ENCODE data around the gene FRAT1.
"Not testable (repeated sequence)": the region's sequence is repeated elsewhere in the genome, so short reads cannot be mapped to it uniquely, and the experiment has no call there.

FRAT1 gene

GRCh38 chr10:97336446-97336845 lies 17.4 kb downstream of the FRAT1 start:
- DNase-seq, result no peak

DNA sequence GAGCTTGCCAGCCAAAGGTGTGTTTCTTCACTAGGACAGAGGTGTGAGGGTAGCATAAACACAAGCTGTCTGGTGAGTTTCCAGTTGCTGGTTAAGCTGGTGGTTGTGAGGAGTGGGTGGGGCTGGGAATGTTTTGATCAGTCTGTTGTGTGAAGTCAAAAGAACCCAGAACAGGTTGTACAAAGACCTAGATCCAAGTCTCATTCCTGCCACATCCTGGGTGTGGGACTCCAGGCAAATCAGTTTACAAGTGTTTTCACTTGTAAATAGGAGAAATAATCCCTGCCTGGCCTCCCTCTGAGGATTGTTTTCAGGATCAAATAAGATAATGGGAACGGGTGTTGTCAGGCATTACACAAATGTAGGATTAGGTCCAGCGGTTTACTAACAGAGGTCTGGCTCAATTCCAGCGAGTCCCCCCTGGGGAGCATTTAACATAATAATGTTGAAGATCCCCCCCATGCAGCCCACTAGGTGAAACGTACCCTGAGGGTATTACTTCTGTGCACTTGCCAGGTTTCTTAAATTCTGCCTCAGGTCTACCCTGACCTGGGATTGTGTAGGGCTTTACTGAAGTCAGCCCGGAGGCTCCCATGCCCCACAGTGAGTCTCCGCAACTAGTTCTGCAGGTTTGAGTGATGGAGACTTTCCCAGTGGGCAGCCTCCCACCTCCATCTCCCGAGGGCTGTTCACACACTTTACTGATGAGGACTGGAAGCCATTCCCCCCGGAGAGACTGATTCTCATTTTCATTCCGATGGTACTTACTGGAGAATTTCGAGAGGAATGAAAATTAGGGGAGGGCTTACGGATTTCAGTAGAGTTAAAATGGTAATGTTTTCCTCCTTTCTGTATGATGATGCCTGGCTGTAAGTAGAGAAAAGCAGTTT lies 18.1 kb downstream of the FRAT1 start:
- no peak for DNase-seq

DNA sequence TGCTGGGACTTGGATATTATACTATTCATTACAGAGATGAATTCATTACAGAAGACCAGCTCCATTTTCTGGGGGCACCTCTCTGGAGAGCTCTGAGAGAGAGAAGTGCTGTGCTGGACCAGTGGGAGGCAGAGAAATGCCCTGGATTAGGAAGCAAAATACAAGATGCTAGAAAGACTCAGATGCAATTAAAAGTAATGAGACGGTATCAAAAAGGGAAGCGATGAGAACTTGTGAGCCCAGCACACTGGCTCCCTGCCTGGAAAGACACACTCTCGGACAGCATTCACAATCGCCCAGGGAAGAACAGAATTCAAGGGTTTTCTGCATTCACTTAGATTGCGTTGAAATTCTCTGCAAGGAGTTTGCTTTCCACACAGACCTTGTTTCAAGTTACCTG lies 19.0 kb downstream of the FRAT1 start:
- DNase-seq, result no peak

GRCh38 chr10:97341416-97341815 lies 22.3 kb downstream of the FRAT1 start:
- DNase-seq, result no peak

DNA sequence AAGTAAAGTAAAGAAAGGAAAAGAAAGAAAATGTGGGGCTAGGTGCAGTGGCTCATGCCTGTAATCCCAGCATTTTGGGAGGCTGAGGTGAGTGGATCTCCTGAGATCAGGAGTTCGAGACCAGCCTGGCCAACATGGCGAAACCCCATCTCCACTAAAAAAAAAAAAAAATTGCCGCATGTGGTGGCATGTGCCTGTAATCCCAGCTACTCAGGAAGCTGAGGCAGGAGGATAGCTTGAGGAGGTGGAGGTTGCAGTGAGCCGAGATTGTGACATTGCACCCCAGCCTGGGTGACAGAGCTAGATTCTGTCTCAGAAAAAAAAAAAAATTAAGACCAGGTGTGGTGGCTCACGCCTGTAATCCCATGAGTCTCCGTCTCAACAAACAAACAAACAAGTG lies 24.6 kb downstream of the FRAT1 start:
- not testable (repeated sequence) for DNase-seq

DNA sequence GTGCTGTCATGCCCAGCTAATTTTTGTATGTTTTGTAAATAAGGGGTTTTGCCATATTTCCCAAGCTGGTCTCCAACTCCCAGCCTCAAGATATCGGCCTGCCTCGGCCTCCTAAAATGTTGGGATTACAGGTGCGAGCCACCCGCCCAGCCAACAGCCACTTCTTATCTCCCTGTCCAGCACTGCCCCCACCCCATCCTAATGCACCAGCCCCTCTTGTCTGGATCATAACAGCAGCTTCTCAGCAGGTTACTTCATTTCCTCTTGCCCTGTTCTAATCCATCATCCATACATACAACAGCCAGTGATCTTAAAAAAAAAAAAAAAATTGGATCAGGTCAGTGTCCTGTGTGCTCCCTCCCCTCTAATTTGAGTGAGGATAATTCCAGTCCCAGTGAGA lies 28.2 kb downstream of the FRAT1 start:
- no peak for DNase-seq

DNA sequence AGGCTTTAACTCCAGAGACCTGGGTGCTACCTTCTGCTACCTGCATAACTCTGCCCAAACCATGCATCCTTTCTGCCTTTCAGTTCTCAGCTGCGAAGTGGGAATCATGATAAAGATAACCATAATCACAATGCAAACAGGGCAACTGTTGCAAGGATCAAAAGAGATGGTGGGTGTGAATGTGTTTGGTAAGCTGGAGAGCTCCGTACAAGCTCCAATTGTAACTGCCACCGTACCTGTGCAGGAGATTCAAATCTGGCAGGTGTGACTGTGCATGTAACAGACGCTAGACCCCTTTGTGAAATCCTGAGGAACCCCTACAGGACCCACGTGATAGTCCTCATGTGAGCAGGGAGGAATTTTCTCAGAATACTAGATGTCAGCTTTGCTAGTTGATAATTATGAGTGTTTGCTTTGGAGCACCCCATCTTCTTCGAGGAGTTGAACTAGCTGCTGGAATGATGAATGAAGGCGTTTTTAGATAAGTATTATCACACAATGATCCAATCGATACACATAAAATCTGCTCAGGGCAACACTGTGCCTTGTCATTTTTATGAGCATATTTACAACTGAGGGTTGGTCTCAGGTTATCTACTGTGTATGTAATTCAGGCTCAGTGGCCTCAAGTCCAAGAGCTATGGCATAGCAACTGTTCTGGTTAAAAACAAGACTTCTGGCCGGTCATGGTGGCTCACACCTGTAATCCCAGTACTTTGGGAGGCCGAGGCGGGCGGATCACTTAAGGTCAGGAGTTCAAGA lies 30.9 kb downstream of the FRAT1 start:
- DNase-seq, result no peak

DNA sequence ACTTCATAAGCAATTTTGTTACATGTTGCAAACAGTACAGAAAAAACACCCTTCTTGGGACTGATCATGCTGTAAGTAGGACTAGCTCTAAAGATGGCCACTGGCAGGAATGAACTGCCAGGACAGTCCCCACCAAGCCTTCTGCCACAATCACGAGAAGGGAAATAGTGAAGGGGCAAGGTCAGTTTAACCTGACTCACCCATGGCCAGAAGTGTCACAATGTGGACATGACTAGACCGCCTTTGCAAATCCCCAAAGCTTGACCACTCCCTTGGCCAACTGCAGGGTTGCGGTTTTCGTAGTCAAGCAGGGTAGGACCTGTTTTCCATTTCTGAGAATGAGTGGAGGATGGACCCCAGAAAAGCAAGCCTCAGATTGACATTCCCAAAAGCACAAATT lies 34.9 kb downstream of the FRAT1 start:
- no peak for DNase-seq

DNA sequence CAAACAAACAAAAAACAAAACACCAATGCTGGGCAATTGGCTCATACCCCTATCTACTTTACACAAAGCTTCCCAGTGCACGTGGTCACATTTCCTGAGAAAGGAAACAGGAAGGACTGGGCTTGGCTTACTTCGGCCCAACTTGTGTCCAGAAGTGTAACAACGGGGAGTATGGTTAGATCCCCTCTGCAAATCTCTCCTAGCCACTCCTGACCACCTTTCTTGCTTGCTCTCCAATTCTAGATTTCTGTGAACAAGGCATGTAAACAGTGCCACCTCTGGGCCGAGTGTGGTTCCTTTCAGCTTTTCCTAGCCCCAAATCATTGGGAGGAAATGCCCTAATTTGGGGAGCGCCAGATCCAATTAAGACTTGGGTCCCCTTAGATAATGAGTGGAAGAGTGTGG lies 36.5 kb downstream of the FRAT1 start:
- no peak for DNase-seq

DNA sequence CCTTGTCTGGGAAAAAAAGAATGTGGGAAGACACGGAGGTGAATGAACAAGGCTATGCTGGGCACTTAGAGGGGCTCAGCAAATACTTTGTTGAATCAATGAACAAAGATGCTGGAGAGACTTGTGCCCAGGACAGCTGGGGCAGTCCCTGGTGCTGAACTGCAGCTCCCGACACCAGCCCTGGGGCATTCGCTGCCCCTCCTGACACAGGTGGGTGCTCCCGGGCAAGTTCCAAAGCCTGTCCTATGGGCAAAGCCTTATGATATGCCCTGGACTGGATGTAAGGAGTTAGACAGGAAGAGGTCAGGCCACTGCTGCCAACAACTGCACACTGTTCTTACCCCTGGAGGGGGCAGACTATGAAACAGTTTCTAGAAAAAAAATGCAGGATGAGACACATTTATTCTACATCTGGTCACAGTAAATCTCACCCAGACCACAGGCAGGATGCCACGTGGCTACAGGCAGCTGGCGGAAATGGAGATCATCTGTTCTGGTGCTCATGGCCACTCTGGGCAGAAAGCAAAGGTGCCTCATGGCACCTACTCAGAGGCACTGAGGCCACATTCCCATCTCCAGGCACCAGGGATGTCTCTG lies 37.3 kb downstream of the FRAT1 start:
- no peak for DNase-seq

- no peak for DNase-seq
These were observed 37.8 kb downstream of the FRAT1 start for GRCh38 chr10:97356918-97357317.

DNA sequence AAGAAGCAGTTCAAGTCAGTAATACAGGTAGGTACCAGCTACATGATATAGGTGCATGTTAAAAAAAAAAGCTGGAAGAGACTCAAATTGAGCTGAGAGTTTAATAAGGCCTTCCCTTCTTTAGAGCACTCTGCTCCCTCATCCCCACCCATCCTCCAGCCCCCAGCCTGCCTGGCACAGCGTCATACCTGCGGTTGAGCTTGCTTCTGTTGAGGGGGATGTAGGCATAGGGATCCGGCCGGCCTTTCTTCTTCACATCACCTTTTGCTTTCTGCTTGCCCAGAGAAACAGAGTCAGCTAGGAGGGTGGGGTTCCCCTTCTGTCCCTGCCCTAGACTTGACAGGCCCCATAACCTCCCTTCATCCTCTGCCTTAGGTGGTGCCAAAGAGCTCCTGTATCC lies 39.3 kb downstream of the FRAT1 start:
- no peak for DNase-seq

DNA sequence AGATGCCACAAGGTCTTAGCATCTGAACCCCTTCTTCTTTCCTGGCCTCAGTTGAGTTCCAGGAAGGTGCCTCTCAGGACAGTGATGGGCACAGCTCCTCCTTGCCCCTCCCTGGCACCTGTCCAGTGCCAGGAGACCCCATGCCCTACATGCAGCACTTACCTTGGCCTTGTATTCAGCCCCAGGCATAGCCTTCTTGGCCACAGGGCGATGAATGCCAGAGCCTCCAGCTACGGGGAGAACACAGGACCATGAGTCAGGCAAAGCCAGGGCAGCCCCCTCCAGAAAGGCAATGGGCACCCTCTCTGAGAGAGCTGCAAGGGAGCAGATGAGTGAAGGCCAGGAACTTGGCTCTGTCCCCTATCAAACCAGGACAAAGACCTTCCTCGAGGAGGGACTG lies 39.7 kb downstream of the FRAT1 start:
- no peak for DNase-seq

GRCh38 chr10:97360705-97361536 lies 41.9 kb downstream of the FRAT1 start:
- DNase-seq, result no peak

DNA sequence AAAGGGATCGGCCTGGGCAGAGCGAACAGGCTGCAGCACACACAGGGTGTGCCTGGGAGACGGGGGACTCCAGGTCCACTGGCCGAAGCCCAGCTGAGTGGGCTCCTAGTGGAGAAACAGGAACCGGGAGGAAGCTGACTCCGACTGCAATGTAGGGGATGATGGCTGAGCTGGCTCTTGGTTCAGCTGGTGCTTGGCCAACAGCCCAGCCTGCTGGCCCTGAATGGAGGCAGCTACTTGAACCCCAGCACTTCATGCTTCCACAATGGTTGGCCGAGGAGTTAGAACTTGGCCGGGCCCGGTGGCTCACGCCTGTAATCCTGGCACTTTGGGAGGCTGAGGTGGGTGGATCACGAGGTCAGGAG lies 42.4 kb downstream of the FRAT1 start:
- DNase-seq, result no peak

GRCh38 chr10:97362310-97363033 lies 43.4 kb downstream of the FRAT1 start:
- DNase-seq, result no peak

GRCh38 chr10:97363071-97363470 lies 44.0 kb downstream of the FRAT1 start:
- DNase-seq, result no peak

DNA sequence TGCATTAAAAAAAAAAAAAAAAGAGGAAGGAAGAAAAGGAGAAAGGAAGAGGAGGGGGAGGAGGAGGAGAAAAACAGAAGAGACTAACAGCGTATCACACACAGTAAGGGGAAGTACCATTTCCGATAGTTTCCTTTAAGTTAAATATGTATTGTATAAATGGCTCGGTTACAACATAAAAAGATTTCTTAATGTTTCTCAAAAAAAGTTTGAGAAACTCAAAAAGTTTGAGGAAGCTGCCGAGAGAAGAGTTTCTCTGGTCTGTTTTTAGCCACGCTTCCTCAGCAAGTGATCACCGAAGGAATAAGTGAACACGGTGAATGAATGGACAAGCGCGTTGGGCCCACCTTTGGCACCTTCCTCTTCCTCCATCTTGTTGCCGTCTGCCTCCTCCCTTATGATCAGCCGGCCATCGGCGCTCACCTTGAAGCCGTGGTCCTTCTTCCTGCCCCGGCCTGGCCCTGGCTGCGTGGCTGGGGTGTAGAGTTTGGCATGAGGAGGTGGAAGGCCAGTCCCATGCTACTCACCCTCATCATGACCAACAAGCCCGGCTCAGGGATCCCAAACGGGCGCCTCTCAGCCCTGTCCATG lies 46.8 kb downstream of the FRAT1 start:
- DNase-seq, result no peak

DNA sequence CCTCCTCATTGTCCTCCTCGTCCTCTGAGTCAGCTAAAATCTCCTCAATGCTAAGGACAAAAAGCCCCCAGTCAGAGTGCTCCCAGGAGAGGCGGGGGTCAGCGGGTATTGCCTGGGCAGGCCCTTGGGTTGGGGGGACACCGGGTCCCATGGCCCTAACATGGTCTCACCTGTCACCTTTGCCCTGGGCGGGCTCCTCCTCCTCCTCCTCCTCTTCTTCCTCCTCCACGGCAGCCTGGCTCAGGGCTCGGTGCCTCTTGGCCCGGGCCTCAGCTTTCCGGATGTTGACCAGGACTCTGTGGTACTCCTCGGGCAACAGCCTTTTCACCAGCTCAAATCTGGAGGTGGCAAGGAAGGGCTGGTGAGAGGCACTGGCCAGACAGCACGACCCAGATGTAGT lies 47.5 kb downstream of the FRAT1 start:
- no peak for DNase-seq

GRCh38 chr10:97367126-97367649 lies 48.1 kb downstream of the FRAT1 start:
- DNase-seq, result no peak
